ENCODE data around the gene NRAP.

GRCh38 chr10:113709221-113709838, 45.5 kb upstream of the NRAP start:
- TF ChIP-seq CTCF (IDR thresholded peaks at IDR 0.05) (no peak), POLR2A (IDR thresholded peaks at IDR 0.05) (no peak), POLR2AphosphoS5 (IDR thresholded peaks at IDR 0.05) (no peak)
